Fibroblast of villous mesenchyme (primary cell): Measurements from ENCODE around the gene RIGI. TPM values are rescaled to one million over a fixed set of nuclear protein-coding genes. Genes with fewer than 3 reads are reported as not detected.

Source experiments
- DNase-seq: peaks from one replicate; pipeline ENCODE4 v3.0.0-alpha.2; 2010; ENCODE audit warnings: low read depth
- H3K4me3 ChIP-seq: 2 replicates; pipeline ENCODE4 v1.5.1; 2011; ENCODE audit warnings: low read depth, mild to moderate bottlenecking, low read length
- CTCF ChIP-seq: IDR thresholded peaks from 2 replicates; pipeline ENCODE4 v1.5.1; 2012; ENCODE audit warnings: low read depth, mild to moderate bottlenecking, low read length; ENCODE audit not compliant: insufficient read depth
- total RNA-seq: library from RNA; depleted of rRNA; stranded (reverse); fragments of >200 nt; gene quantifications from 2 replicates; pipeline ENCODE4 v1.2.3, GENCODE V29; 2012

Gene RIGI
- total RNA-seq, 1 donor: 22.0 TPM

GRCh38 chr9:32516241-32516640, 9.8 kb downstream of the RIGI start:
- DNase-seq: no peak
- TF ChIP-seq CTCF: no peak

GRCh38 chr9:32508728-32509127, 17.3 kb downstream of the RIGI start:
- TF ChIP-seq CTCF: no peak
- no peak for DNase-seq
- no peak overlapping the region for H3K4me3 ChIP-seq

More at GRCh38 chr9:32516241-32516640, 9.8 kb downstream of the RIGI start:
- H3K4me3 ChIP-seq: no peak overlapping the region

GRCh38 chr9:32503008-32503407, 23.0 kb downstream of the RIGI start:
- no peak overlapping the region for H3K4me3 ChIP-seq
- no peak for DNase-seq
- TF ChIP-seq CTCF: no peak

- TF ChIP-seq CTCF: no peak
- DNase-seq: peak; percentile 34
Observed at GRCh38 chr9:32502464-32502863, 23.5 kb downstream of the RIGI start.

GRCh38 chr9:32501868-32502267, 24.1 kb downstream of the RIGI start:
- no peak for DNase-seq
- no peak overlapping the region for H3K4me3 ChIP-seq
- no peak for TF ChIP-seq CTCF

More at GRCh38 chr9:32502464-32502863, 23.5 kb downstream of the RIGI start:
- H3K4me3 ChIP-seq: no peak overlapping the region

GRCh38 chr9:32500768-32501167, 25.2 kb downstream of the RIGI start:
- no peak overlapping the region for H3K4me3 ChIP-seq
- DNase-seq: peak; percentile 42
- no peak for TF ChIP-seq CTCF

- TF ChIP-seq CTCF: no peak
- no peak overlapping the region for H3K4me3 ChIP-seq
- no peak for DNase-seq
Observed at GRCh38 chr9:32497921-32498320, 28.1 kb downstream of the RIGI start.
